ENCODE data around the gene PKHD1. TPM values are rescaled to one million over a fixed set of nuclear protein-coding genes. Genes with fewer than 3 reads are reported as not detected.

PKHD1 gene
- total RNA-seq, 1 donor from 2014 or later = 0.02 TPM

GRCh38 chr6:52115891-52116604, 28.6 kb upstream of the PKHD1 start:
- no peaks in the 10 kb centered on the region for H3K4me1 Mint-ChIP-seq
- H3K27me3 Mint-ChIP-seq (ENCODE audit: low read depth) = peaks cover 9% of the 10 kb centered on the region
- H3K9me3 Mint-ChIP-seq = peaks cover 17% of the 10 kb centered on the region
- no peak overlapping the region for H3K27ac Mint-ChIP-seq
- H3K36me3 Mint-ChIP-seq = no peaks in the 10 kb centered on the region
- no peak overlapping the region for H3K4me3 Mint-ChIP-seq
- DNase-seq (ENCODE audit: low spot score in 2 of 2, unreplicated experiment in 2 of 2) = no peak
- TF ChIP-seq CTCF (IDR thresholded peaks at IDR 0.05; ENCODE audit: unreplicated experiment) = no peak

GRCh38 chr6:52115145-52115741, 27.8 kb upstream of the PKHD1 start:
- Mint-ChIP-seq H3K4me3 (no peak overlapping the region), H3K9me3 (peaks cover 17% of the 10 kb centered on the region), H3K36me3 (no peaks in the 10 kb centered on the region), H3K27me3 (ENCODE audit: low read depth) (peaks cover 9% of the 10 kb centered on the region), H3K27ac (no peak overlapping the region), H3K4me1 (no peaks in the 10 kb centered on the region)
- no peak for TF ChIP-seq CTCF (IDR thresholded peaks at IDR 0.05; ENCODE audit: unreplicated experiment)
- DNase-seq (ENCODE audit: low spot score in 2 of 2, unreplicated experiment in 2 of 2) = no peak

GRCh38 chr6:52109171-52109571, 21.8 kb upstream of the PKHD1 start:
- peaks cover 12% of the 10 kb centered on the region for H3K27me3 Mint-ChIP-seq (ENCODE audit: low read depth)
- H3K9me3 Mint-ChIP-seq = peaks cover 9% of the 10 kb centered on the region
- H3K27ac Mint-ChIP-seq = no peak overlapping the region
- no peaks in the 10 kb centered on the region for H3K4me1 Mint-ChIP-seq
- H3K36me3 Mint-ChIP-seq = no peaks in the 10 kb centered on the region
- H3K4me3 Mint-ChIP-seq = no peak overlapping the region
- no peak for TF ChIP-seq CTCF (IDR thresholded peaks at IDR 0.05; ENCODE audit: unreplicated experiment)
- no peak for DNase-seq (ENCODE audit: low spot score in 2 of 2, unreplicated experiment in 2 of 2)

- H3K4me3 Mint-ChIP-seq = no peak overlapping the region
- no peaks in the 10 kb centered on the region for H3K36me3 Mint-ChIP-seq
- peaks cover 9% of the 10 kb centered on the region for H3K9me3 Mint-ChIP-seq
- no peaks in the 10 kb centered on the region for H3K4me1 Mint-ChIP-seq
- TF ChIP-seq CTCF (IDR thresholded peaks at IDR 0.05; ENCODE audit: unreplicated experiment) = no peak
- no peak overlapping the region for H3K27ac Mint-ChIP-seq
- no peak for DNase-seq (ENCODE audit: low spot score in 2 of 2, unreplicated experiment in 2 of 2)
- peaks cover 14% of the 10 kb centered on the region for H3K27me3 Mint-ChIP-seq (ENCODE audit: low read depth)
Measured at GRCh38 chr6:52108128-52108527, 20.7 kb upstream of the PKHD1 start.

GRCh38 chr6:52106994-52107393, 19.6 kb upstream of the PKHD1 start:
- DNase-seq (ENCODE audit: low spot score in 2 of 2, unreplicated experiment in 2 of 2) = no peak
- TF ChIP-seq CTCF (IDR thresholded peaks at IDR 0.05; ENCODE audit: unreplicated experiment) = no peak
- Mint-ChIP-seq H3K4me3 (no peak overlapping the region), H3K27me3 (ENCODE audit: low read depth) (peaks cover 23% of the 10 kb centered on the region), H3K4me1 (no peaks in the 10 kb centered on the region), H3K9me3 (peaks cover 6% of the 10 kb centered on the region), H3K36me3 (no peaks in the 10 kb centered on the region), H3K27ac (no peak overlapping the region)
